HUES6 (cell line): ENCODE measurements around the gene ZBTB25.

Experiments
- H3K27ac ChIP-seq: 2 replicates; pipeline ENCODE4 v1.7.0; 2013; ENCODE audit warnings: low read depth, mild to moderate bottlenecking, low read length, inconsistent platforms
- H3K27me3 ChIP-seq: 2 replicates; pipeline ENCODE4 v1.6.1; 2013; ENCODE audit warnings: low read length; ENCODE audit not compliant: control insufficient read depth, insufficient read depth
- H3K36me3 ChIP-seq: 2 replicates; pipeline ENCODE4 v1.6.1; 2013; ENCODE audit warnings: low read length; ENCODE audit not compliant: control insufficient read depth, insufficient read depth
- H3K4me1 ChIP-seq: 2 replicates; pipeline ENCODE4 v1.6.1; 2013; ENCODE audit warnings: low read length; ENCODE audit not compliant: control insufficient read depth, insufficient read depth
- H3K4me3 ChIP-seq: 2 replicates; pipeline ENCODE4 v1.5.1; 2013; ENCODE audit warnings: low read depth, low read length
- H3K9ac ChIP-seq: one replicate; pipeline ENCODE4 v1.6.1; 2013; ENCODE audit warnings: mild to moderate bottlenecking, low read length
- H3K9me3 ChIP-seq: 2 replicates; pipeline ENCODE4 v1.6.1; 2013; ENCODE audit warnings: low read depth, low read length; ENCODE audit not compliant: control insufficient read depth, insufficient read depth

ZBTB25 gene

GRCh38 chr14:64459405-64460136 is 44.1 kb downstream of the ZBTB25 start:
- Histone ChIP-seq H3K9ac (no peak overlapping the region), H3K4me3 (no peak overlapping the region), H3K9me3 (no peaks in the 10 kb centered on the region), H3K27ac (no peak overlapping the region), H3K36me3 (peaks cover 68% of the 10 kb centered on the region), H3K27me3 (no peaks in the 10 kb centered on the region), H3K4me1 (peaks cover under 1% of the 10 kb centered on the region; the same call in 1 of the 2 replicates)

DNA sequence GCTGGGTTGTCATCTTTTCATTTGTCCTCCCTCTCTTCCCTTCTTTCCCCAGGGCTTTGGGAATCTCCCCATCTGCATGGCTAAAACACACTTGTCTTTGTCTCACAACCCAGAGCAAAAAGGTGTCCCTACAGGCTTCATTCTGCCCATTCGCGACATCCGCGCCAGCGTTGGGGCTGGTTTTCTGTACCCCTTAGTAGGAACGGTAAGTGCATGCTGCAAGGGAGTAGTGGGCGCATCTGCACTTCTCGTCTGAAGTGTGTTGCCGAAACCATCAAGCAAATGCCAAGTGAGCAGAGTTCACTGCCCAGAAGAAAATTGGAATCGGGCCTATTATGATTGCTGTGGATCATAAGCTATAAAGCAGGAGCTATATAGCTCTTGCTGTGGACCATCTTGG is 49.0 kb downstream of the ZBTB25 start:
- H3K9ac ChIP-seq: no peak overlapping the region
- H3K4me1 ChIP-seq: no peaks in the 10 kb centered on the region
- peaks cover 91% of the 10 kb centered on the region for H3K36me3 ChIP-seq
- H3K27ac ChIP-seq: no peak overlapping the region
- no peaks in the 10 kb centered on the region for H3K27me3 ChIP-seq
- H3K4me3 ChIP-seq: no peak overlapping the region
- no peaks in the 10 kb centered on the region for H3K9me3 ChIP-seq

DNA sequence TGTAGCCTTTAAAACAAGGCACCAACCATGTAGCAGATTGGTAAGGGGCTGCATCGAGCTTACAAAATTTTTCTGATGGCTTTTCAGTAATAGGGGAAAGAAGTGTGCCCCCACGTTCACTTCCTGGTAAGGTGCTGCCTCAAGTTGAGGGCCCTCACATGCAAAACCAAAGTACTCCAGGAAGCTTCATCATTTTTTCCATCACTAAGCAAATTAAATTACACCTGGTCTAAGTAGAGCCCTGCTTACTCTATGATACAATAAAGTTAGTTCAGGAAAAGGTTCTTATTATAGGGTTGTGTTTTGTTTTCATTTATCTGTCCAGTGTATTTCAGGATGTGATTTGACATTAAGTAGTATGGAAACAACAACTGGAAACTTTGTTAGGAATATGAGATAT is 53.4 kb downstream of the ZBTB25 start:
- H3K4me1 ChIP-seq: no peaks in the 10 kb centered on the region; the same call in 1 of the 2 replicates
- H3K9ac ChIP-seq: no peak overlapping the region
- no peaks in the 10 kb centered on the region for H3K27me3 ChIP-seq
- peaks cover 87% of the 10 kb centered on the region for H3K36me3 ChIP-seq
- H3K4me3 ChIP-seq: no peak overlapping the region
- H3K27ac ChIP-seq: no peak overlapping the region
- H3K9me3 ChIP-seq: no peaks in the 10 kb centered on the region

GRCh38 chr14:64447876-64448670 is 55.6 kb downstream of the ZBTB25 start:
- Histone ChIP-seq H3K9me3 (no peaks in the 10 kb centered on the region), H3K4me3 (no peak overlapping the region), H3K36me3 (peaks cover 86% of the 10 kb centered on the region), H3K27ac (no peak overlapping the region), H3K4me1 (no peaks in the 10 kb centered on the region; the same call in 1 of the 2 replicates), H3K27me3 (no peaks in the 10 kb centered on the region), H3K9ac (no peak overlapping the region)

DNA sequence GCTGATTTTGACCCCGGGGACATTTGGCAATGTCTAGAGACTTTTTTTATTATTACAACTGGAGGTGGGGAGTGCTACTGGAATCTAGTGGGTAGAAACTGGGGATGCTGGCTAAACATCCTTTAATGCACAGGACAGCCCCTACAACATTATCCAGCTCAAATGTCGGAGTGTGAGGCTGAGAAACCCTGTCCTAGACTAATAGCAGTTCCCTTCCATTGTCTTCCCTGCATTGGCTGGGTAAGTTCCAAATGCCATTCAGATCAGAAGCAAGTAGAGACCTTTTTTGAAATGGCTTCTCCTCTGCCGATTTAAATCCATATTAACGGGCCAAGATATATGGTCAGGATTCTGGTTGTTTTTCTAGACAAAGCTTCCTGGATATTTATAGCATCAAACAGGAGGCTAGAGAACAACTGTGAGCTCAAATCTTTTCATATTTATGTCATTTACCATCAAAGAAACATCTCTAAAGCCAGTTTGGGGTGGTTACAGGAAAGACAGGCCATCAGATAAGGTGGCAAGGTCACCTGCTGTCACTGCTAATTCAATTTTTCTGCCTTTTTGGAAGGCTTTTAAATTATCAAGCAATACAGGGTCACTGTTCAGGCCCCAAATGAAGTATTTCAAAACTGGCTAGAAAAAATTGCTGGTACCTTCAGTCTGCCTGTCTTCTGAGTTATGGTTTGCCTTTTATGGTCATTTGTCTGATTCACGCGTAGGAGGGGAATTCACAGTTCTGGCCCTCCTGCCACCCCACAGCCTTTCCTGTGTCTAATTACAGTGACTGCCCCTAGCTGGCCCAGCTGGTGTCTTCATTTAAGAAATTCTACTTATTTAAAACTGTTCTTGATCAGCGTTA is 58.4 kb downstream of the ZBTB25 start:
- Histone ChIP-seq H3K36me3 (peaks cover 89% of the 10 kb centered on the region), H3K4me1 (no peaks in the 10 kb centered on the region; the same call in 1 of the 2 replicates), H3K4me3 (no peak overlapping the region), H3K9me3 (no peaks in the 10 kb centered on the region), H3K27me3 (no peaks in the 10 kb centered on the region), H3K27ac (peak overlapping the region; percentile 56; the same call in 1 of the 2 replicates), H3K9ac (no peak overlapping the region)

DNA sequence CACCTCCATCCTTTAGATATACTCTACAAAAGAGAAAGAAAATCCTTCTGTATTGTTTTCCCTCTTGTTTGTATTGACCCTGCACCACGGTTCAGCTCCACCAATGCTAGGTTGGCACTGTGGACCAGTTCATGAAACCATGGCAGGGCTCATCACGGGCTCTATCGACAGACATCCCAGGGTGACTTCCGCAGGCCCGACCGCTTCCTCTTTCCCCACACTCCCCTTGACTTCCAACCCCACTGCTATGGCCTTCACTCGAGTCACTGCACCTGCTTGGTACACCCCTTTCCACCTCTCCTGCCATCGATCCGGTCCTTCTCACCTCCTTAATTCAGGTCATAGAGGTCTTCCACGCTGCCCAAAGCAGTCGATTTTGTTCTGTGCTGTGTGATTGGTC is 59.5 kb downstream of the ZBTB25 start:
- no peak overlapping the region for H3K9ac ChIP-seq

DNA sequence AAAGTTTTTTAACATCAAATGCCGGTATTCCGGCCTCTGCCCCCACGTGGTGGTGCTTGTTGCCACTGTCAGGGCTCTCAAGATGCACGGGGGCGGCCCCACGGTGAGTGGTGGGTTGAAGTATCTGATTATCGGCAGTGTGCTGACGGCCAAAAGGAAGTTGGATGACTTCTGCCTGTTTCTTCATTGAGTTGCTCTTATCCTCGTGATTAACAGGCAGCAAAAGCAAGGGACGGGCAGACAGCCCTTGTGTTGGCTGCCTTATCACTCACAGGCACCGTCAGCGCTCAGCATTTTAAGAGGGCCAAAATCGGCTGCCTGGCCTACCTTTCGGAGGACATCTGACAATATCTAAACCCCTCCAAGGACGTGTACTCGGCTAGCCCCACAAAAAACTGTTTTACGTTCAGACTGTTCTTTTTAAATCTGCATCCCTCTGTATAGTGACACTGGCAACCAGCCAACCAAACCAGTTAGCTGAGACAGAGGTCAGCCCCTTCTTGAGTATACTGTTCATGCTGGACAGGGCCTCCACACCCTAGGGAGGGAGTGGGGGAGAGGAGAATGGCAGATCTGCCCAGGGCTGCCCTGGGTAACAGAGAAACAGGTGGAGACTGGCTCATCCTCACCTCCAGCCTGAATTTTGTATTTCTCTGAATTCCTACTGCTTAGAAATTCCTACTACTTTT is 61.2 kb downstream of the ZBTB25 start:
- no peaks in the 10 kb centered on the region for H3K9me3 ChIP-seq
- H3K27me3 ChIP-seq: no peaks in the 10 kb centered on the region
- no peak overlapping the region for H3K27ac ChIP-seq
- H3K4me1 ChIP-seq: no peaks in the 10 kb centered on the region; the same call in 1 of the 2 replicates
- H3K36me3 ChIP-seq: peaks cover 86% of the 10 kb centered on the region
- H3K9ac ChIP-seq: no peak overlapping the region
- no peak overlapping the region for H3K4me3 ChIP-seq

More for the DNA sequence above, 59.5 kb downstream of the ZBTB25 start:
- Histone ChIP-seq H3K9me3 (no peaks in the 10 kb centered on the region), H3K36me3 (peaks cover 86% of the 10 kb centered on the region), H3K4me3 (no peak overlapping the region), H3K4me1 (no peaks in the 10 kb centered on the region; the same call in 1 of the 2 replicates), H3K27ac (no peak overlapping the region), H3K27me3 (no peaks in the 10 kb centered on the region)

DNA sequence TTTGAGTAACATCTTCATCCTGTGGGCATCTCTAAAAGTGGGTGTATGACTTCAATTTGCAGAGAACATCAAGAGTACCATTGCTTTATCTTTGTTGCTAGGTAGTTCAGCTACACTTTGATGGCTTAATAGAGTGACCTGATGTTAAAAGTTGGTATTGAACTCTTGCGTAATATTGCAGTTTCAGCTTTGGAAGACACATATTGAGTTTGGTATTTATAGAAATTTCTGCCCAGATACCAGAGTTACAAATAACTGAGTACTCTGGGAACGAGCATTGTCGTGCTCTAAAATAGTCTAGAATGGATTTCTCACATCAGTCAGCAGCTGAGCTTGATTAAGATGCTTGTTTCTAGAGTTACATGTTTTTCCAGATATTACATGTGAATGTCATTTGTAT is 63.1 kb downstream of the ZBTB25 start:
- no peaks in the 10 kb centered on the region; the same call in 1 of the 2 replicates for H3K4me1 ChIP-seq
- H3K27me3 ChIP-seq: no peaks in the 10 kb centered on the region
- no peak overlapping the region for H3K4me3 ChIP-seq
- peaks cover 92% of the 10 kb centered on the region for H3K36me3 ChIP-seq
- no peaks in the 10 kb centered on the region for H3K9me3 ChIP-seq
- H3K9ac ChIP-seq: no peak overlapping the region
- no peak overlapping the region for H3K27ac ChIP-seq

DNA sequence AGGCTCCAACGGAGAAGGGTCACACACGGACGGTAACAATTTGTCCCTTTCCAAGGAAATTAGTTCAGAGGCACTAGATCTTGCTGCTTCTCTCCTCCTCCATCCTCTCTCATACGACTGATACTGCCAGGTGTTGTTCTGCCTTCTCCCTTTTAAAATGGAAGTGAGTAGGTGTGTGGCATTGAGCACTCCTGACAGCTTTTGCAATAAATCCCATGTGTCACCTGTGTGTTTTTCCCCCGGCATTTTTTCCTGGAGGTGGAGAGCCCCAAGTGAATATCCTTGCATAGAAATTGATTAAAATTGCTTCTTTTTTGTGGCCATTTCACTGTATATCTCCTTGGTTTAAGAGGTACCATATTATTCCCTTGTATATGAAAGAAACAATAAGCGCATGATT is 64.5 kb downstream of the ZBTB25 start:
- H3K4me3 ChIP-seq: no peak overlapping the region
- peaks cover 91% of the 10 kb centered on the region for H3K36me3 ChIP-seq
- no peaks in the 10 kb centered on the region for H3K4me1 ChIP-seq
- no peak overlapping the region for H3K9ac ChIP-seq
- H3K27ac ChIP-seq: no peak overlapping the region
- H3K27me3 ChIP-seq: no peaks in the 10 kb centered on the region
- no peaks in the 10 kb centered on the region for H3K9me3 ChIP-seq

DNA sequence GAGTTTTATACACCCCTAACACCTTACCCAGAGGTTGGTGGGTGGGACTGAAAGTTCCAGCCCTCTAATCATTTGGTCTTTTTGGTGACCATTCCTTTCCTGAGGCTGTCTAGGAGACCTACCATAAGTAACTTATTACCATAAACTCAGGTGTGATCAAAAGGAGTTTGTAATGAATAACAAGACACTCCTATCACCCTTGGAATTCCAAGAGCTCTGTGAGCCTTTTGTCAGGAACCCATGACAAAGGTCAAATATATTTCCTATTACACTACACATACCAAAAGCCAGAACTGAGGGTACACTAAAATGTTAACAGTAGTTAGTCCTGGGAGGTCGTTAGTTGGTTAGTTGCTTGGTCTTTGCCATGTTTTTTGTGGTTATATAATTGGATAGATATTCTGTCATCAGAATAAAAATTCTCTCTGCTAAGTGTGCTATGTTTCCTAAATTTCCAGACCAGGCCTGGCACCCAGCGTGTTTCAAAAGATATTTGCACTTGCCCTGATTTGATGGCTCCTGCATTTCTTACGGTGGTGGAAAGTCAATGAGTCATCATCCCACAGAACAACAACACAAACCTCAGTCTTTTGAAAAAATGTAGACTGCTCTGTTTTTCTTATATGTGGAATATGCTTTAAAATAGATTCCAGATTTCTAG is 65.3 kb downstream of the ZBTB25 start:
- peaks cover 91% of the 10 kb centered on the region for H3K36me3 ChIP-seq
- H3K27ac ChIP-seq: 0 out of 2 replicates have a peak overlapping the region, but pooled peaks have one; percentile 0
- H3K9me3 ChIP-seq: no peaks in the 10 kb centered on the region
- no peaks in the 10 kb centered on the region for H3K4me1 ChIP-seq
- no peaks in the 10 kb centered on the region for H3K27me3 ChIP-seq
- H3K4me3 ChIP-seq: no peak overlapping the region
- H3K9ac ChIP-seq: no peak overlapping the region
